GM19193 (cell line): Measurements from ENCODE around the gene SLC27A2.

Experiments used
- POLR2A ChIP-seq: IDR thresholded peaks from 4 replicates; pipeline ENCODE4 v1.6.1; 2011; ENCODE audit not compliant: insufficient read depth, insufficient read length; ENCODE audit errors: extremely low read depth

Gene SLC27A2

DNA sequence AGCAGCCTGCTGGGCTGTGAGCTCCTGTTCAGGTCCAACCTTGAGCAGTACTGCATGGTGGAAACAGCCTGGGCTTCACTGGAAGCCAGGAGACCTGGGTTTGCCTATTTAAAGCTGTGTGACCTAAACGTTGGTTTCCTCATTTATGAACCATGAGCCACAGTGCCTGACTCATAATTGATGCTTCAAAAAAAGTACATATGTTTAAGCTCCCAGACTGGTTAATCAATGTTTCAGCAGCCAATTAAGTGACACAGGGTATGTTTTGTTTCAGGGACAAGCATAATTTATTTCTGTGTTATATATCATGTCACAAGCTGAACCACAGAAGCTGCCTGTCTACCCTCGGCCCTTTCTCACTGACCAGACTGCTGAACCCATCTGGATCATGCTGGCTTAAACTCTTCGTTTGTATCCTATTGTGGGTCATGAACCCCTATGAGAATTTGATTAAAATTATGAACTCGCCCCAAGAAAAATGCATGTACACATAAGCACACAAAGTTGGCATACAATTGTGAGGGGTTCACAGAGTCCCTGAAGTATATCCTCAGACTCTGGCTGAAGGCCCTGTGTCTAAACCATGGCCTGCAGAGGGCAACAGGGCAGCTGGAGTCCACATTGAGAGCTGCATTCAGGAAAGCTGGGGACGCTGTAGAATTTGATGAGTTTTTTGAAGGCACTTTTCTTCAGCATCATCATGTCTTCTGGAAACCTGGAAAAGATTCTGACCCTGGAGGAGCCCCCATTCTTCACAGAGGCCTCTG is 59.9 kb downstream of the SLC27A2 start:
- TF ChIP-seq POLR2A = no peak

DNA sequence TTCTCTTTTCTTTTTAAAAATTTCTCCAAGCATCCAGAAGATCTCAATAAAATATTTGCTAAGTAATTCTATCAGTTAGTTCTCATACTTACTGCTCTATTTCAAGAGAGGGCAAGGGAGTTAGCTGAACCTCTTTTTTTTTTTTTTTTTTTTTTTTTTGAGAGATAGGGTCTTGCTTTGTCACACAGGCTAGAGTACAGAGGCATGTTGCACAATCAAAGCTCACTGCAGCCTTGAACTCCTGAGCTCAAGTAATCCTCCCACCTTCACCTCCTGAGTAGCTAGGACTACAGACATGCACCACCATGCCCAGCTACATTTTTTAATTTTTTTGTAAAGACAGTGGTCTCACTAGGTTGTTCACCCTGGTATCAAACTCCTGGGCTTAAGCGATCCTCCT is 62.2 kb downstream of the SLC27A2 start:
- TF ChIP-seq POLR2A = no peak

DNA sequence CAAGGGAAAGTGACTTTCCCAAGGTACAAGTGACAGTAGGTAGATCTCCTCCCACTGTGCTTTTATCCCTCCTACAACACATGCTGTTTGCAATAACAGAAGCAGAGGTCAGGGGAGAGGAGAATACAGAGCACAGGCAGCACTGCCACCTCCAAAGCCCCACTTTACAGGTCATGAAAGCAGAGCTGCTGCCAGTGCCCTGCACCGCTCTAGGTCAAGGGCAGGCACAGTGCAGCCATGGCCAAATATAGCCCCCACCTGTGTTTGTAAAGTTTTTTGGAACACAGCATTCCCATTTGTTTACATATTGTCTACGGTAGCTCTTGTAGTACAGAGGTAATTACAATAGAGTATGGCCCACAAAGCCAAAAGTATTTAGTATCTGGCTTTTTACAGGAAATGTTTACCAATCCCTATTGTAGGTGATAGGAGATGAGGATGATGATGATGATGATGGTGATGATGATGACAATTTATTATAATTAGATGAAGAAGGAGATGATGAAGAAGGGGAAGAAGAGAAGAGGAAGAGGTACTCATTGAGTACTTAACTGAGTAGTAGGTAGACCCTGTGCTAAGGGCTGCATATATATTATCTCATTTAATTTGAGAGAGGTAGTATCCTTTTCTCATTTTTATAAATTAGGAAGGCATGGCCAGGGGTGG is 63.1 kb downstream of the SLC27A2 start:
- TF ChIP-seq POLR2A = no peak

DNA sequence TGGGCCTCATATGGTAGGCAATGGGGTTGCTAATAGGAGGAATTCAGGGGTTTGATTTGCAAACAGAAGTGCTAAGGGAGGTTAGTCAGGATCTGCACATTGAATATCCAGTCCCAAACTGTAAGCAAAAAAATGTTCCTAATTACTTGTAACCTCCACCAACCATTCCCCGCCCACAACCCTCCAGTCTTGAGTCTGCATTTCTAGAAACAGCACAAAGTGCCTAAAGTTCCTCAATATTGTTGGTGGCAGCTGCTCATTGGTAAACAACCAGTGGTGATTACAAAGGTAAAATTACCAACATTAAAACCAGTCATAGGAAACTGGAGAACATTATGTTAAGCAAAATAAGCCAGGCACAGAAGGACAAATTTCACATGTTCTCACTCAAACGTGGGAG is 64.6 kb downstream of the SLC27A2 start:
- no peak for TF ChIP-seq POLR2A

DNA sequence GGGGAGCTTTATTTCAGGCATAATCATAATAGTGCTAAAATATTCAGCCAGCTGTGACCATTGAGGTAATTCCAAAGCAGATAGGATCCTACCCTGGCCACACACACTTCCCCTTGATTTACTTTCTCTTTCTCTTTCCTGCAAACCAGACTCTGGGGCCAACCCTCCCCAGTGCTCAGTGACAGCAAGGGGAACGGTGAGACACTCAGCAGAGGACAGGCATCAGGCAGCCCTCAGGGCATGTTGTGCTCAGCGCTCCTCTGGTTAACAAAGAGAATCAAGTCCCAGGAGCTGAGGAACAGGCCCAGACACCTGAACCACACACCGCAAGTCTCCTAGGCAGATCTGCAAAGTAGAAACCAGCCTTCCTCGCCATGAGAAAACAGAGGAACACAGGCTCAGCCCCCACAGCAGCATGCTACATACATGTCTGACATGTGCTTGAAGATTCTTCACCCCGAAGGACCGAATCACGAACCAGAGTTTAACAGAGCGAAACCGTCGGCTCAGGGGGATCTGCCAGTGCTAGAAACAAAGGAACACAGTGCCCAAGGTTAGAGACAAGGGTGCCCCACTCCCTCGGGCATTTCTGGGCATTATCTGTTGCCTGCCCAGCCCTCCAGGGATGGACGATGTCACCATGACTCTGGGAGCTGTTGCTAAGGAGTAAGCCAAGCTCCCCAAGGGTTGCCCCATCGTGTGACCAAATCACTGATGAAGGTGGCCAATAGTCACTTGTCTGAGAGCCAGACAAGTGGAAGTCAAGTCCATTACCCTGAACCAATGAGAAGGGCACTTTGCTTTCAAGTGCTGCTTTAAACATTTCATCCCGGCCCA is 66.0 kb downstream of the SLC27A2 start:
- peak; percentile 54 for TF ChIP-seq POLR2A

DNA sequence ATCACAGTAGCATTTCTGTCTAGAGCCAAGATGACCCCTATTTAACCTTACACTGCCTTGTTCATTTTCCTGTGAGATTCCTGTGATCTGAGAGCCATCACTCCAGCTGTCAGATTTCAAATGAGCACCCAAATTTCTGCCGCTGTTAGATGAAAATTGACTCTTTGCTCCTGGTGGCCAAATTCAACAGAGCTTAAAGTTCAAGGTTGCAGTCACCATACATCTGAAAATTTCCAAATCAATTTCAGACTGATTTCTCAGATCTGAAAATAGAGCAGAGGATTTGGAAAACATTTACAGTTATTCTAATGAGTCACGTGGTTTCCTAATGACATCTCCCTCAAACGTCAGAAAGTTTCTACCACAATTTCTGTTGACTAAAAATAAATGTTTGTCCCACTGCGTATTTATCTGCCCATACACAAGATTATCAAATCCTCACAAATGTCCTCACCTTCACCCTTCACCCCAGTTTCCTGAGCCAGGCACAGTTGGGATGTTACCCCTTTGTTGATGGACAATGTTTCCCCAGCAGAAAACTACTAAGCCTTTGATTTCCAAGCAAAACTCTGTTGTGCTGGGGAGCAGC is 67.1 kb downstream of the SLC27A2 start:
- TF ChIP-seq POLR2A = no peak

DNA sequence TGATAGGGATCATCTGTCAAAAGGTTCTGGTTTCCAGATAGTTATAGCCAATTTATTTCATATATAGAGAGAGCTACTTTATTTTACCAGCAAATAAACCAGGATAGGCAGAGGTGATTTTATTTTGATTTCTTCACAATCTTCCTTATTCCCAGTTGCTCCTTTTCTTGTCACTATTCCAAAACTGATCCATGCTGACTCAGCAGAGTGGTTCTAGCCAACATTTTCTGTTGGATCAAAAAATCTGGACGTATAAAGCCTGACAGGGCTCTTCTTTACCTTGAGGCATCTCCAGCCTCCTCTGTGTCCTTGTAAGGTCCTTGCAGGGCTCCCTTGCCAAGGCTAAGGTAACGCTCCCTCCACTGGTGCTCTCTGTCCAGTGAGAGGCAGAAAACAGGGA is 67.7 kb downstream of the SLC27A2 start:
- TF ChIP-seq POLR2A = no peak

DNA sequence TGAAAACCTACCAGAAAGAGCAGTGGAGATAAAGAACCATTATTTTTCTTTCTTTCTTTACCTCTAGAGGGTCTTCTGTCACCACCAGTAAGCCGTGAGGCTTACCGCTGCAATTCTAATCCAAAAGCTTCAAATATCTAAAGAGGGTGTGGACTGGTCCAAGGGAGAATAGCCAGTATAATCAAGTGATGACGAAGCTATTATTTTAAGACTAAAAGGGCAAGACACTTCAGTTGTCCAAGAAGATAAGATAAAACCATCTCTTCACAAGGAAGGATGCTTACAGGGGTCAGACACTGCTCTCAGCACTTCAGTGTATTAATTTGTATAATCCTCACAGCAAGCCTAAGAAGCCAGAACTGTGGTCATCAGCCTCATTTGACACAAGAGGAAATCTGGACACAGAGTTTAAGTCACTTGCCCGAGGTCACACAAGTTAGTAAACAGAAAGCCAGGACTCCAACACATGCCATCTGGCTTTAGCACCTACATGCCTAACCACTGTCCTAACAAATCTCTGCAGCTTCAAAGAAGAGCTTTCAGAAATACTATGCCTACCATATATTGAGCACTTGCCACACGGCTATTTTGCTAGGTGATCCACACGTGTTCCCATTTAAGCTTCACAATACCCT is 68.9 kb downstream of the SLC27A2 start:
- no peak for TF ChIP-seq POLR2A

DNA sequence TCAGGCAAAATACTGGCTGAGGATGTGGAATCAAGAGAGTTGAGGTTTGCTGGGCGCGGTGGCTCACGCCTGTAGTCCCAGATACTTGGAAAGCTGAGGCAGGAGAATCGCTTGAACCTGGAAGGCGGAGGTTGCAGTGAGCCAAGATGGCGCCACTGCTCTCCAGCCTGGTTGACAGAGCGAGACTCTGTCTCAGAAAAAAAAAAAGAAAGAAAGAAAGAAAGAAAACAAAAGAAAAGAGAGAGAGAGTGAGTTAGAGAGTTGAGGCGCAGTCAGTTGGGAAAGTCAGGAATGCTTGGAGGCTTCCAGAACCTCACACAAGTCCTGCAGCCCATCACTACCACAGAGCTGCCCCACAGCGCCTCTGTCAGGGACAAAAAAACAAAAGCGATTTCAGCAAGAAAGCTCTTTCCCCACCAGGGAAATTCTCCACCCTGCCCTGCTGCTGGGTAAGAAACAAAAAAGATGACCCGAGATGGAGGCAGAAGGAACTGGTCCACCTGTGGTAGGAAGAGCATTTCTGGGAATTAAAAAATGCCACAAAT is 69.7 kb downstream of the SLC27A2 start:
- TF ChIP-seq POLR2A = no peak

DNA sequence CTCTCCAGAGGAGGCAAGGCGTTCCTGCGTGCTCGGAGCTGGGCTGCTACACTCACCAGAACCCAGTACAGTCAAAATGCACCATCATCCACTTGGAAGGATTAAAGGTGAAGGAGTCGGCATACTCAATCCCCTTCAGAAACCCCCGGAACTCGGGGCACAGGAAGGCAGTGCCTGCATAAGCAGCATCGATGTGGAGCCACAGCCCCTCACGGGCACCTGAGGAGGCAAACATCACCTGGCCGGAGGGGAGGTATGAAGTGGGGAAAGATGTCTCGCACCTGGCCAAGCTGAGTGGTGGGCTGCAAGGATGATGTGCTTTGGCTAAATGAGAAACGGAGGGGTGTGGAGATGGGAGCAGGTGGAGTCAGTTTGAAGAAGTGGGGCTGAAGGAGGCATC is 70.6 kb downstream of the SLC27A2 start:
- TF ChIP-seq POLR2A = no peak

DNA sequence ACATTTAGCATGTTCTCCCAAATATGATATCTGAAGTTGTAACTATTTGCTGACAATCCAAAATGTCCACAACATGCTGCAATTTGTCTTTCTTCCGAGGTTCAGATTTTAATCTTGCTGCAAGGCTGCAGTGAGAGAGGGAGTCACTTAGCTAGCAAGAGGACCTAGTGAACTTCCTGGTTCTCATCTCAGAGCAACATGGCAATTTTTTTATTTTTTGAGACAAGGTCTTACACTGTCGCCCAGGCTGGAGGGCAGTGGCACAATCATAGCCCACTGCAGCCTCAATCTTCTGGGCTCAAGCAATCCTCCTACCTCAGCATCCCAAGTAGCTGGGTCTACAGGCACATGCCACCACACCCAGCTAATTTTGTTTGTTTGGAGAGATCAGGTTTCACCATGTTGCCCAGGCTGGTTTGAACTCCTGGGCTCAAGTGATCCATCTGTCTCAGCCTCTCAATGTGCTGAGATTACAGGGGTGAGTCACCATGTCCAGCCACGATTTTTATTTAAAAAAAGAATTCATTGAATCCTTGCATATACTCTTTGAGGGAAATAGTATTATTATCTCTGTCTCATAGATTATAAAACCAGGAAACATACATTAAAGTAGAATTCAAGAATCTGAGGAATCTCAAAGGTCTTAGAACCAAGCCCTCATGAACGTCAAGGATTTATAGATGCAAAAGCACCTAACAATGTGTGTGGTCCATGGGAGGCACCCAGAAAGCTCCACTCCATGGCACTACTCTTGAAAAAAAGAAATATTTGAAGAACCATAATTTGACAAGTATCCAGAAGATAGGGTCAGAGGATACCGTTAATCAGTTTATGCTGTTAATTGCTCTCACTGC is 74.4 kb downstream of the SLC27A2 start:
- no peak for TF ChIP-seq POLR2A

DNA sequence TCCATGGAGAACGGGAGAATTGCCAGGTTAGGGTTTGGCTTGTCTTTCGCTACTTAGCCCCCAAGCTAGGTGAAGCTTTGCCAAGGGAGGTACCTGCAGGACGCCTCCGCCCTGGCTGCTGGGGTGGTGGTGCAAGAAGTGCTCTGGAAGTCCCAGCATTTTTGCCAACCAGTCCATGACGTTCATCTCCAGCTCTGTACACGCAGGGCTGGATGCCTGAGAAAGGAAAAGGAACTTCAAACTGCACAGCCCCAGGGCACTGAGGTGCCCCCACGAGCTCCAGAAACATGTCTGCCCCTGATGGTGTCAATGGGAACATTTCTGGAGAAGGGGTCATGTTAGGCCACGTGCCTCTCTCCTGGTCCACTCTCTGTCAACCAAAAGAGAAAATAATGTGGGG is 75.3 kb downstream of the SLC27A2 start:
- no peak for TF ChIP-seq POLR2A

DNA sequence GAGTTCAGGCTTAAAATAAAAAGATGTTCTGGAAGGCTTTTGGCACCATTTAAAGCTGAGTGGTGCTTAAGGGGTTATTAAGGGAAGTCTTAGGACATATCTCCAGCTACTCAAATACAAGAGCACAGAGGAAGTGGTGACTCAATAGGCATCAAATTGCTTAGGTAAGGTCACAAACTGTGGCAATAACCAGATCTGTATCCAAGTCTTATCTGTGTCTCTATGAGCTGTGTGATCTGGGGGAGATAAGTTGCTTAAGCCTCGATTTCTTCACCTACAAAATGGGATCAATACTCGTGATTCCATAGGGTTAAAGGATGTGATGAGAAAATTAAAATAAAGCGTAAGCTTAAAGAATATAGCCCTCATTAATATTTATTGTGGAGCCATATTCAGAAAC is 75.9 kb downstream of the SLC27A2 start:
- no peak for TF ChIP-seq POLR2A

DNA sequence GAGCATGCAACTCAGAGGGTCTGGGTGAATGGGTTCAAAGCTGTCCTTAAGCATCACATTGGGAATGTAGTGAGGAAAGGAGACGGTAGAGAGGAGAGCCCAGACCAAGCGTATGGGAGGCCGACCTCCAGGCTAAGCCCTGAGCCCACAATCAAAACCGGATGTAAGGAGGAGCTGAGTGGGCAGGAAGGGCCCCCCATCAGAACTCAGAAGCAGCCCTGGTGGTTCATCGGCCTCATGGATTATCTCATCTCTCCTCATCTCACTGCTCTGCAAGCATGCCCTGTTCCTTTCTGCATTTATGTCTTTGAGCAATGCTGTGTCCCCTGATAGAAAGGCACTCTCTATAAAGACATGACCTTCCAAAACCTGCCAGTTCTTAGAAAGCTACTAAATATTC is 77.3 kb downstream of the SLC27A2 start:
- no peak for TF ChIP-seq POLR2A
